Brain microvascular endothelial cell (primary cell): ENCODE results near the gene JAG2.

Source experiments
- DNase-seq: peaks from one replicate; pipeline ENCODE4 v3.0.0-alpha.2; 2020
- H3K27ac ChIP-seq: fragments of 250-450 bp; sonication (Bioruptor Pico); 2 replicates; pipeline ENCODE4 v1.5.1; 2020; ENCODE audit warnings: mild to moderate bottlenecking, moderate library complexity
- H3K27me3 ChIP-seq: fragments of 250-450 bp; sonication (Bioruptor Pico); replicated peaks from 2 replicates; pipeline ENCODE4 v1.5.1; 2020; ENCODE audit warnings: mild to moderate bottlenecking
- H3K36me3 ChIP-seq: fragments of 250-450 bp; sonication (Bioruptor Pico); replicated peaks from 2 replicates; pipeline ENCODE4 v1.5.1; 2020; ENCODE audit warnings: mild to moderate bottlenecking
- H3K4me3 ChIP-seq: 2 replicates; pipeline ENCODE4 v1.5.1; 2011; ENCODE audit warnings: low read depth, mild to moderate bottlenecking, control low read depth, low read length, moderate library complexity
- CTCF ChIP-seq: IDR thresholded peaks from 2 replicates; pipeline ENCODE4 v1.5.1; 2011; ENCODE audit warnings: low read depth, mild to moderate bottlenecking, moderate library complexity, low read length, control low read depth, inconsistent platforms; ENCODE audit errors: missing control alignments
- in situ Hi-C: cut with HindIII; loops from 2 replicates; pipeline ENCODE4 v1.10.0; 2017; ENCODE audit warnings: low sequenced_read_pairs, low pct_ligation_motif_present

JAG2 gene

DNA sequence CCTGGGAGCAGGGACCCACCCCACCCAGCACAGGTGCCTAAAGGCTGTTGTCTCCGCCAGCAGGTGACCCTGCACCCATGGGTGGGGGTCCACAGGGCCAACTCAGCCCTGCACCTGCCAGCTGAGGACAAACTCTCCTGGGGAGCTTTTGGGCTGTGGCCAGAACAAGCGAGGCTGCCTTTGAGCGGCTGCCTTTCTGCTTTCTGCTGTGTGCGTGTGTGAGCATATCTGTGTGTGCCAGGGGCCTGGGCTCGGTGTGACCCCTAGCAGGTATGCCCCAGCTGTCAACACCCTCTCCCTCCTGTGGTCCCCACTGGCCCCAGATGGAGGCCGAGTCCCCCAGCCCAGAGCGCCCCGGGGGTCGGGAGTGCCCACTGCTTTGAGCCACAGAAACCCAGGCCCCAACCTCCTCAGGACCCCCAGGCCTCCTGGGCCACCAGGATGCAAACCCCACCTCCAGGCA lies 77.5 kb downstream of the JAG2 start:
- TF ChIP-seq CTCF: no peak
- DNase-seq: no peak
- in situ Hi-C loops: no loop called here
- Histone ChIP-seq H3K27me3 (no peaks in the 10 kb centered on the region), H3K27ac (no peak overlapping the region), H3K36me3 (no peaks in the 10 kb centered on the region), H3K4me3 (no peak overlapping the region)
